Caco-2 (cell line): ENCODE measurements around the gene DOLPP1. TPM values are rescaled to one million over a fixed set of nuclear protein-coding genes. Genes with fewer than 3 reads are reported as not detected.
A peak's percentile ranks its signal among the peaks of the same experiment; 100 is the strongest.

Source experiments
- BruUV-seq: library from RNA; stranded (reverse); fragments of 400-500 nt; replicated peaks from 2 replicates; lab custom pipeline; 2021; lab: Mats Ljungman, UMichigan
- CTCF ChIA-PET: fragments of 300-600 bp; sonication (Branson Sonifier 250); formaldehyde crosslinking; loops from one replicate; lab custom pipeline; 2022; ENCODE audit warnings: antibody characterized with exemption; lab: Charles Lee
- POLR2A ChIA-PET: fragments of 300-600 bp; sonication (Branson Sonifier 250); formaldehyde crosslinking; loops from one replicate; lab custom pipeline; 2022; ENCODE audit warnings: antibody characterized with exemption; lab: Charles Lee
- DNase-seq, 2 experiments: peaks; one replicate each; pipeline versions ENCODE4 v3.0.0 to v3.0.0-alpha.2; 2020 to 2022
- H3K27me3 ChIP-seq: replicated peaks from 2 replicates; pipeline ENCODE4 v1.6.0; 2011; ENCODE audit warnings: low read length; ENCODE audit not compliant: control insufficient read depth, insufficient read depth
- H3K36me3 ChIP-seq: 2 replicates; pipeline ENCODE4 v1.5.1; 2011; ENCODE audit warnings: low read length; ENCODE audit not compliant: control insufficient read depth, insufficient read depth
- H3K4me1 ChIP-seq: fragments of 250-450 bp; sonication (Bioruptor Pico); 2 replicates; pipeline ENCODE4 v1.5.1; 2020; ENCODE audit warnings: mild to moderate bottlenecking
- H3K4me3 ChIP-seq: 2 replicates; pipeline ENCODE4 v1.5.1; 2011; ENCODE audit warnings: low read depth, mild to moderate bottlenecking, control low read depth, low read length
- H3K9me3 ChIP-seq: fragments of 250-450 bp; sonication (Bioruptor Pico); 2 replicates; pipeline ENCODE4 v1.5.1; 2020; ENCODE audit warnings: mild to moderate bottlenecking, moderate library complexity
- H3K27ac Mint-ChIP-seq: one replicate; pipeline ENCODE4 v1.8.0; 2022; ENCODE audit warnings: mixed read lengths; ENCODE audit not compliant: unreplicated experiment
- H3K27me3 Mint-ChIP-seq: one replicate; pipeline ENCODE4 v1.8.0; 2022; ENCODE audit warnings: mixed read lengths; ENCODE audit not compliant: insufficient read depth, unreplicated experiment
- H3K36me3 Mint-ChIP-seq: one replicate; pipeline ENCODE4 v1.8.0; 2022; ENCODE audit warnings: mild to moderate bottlenecking, mixed read lengths; ENCODE audit not compliant: insufficient read depth, unreplicated experiment
- H3K4me1 Mint-ChIP-seq: one replicate; pipeline ENCODE4 v1.8.0; 2022; ENCODE audit warnings: low read depth, mixed read lengths; ENCODE audit not compliant: unreplicated experiment
- H3K4me3 Mint-ChIP-seq: one replicate; pipeline ENCODE4 v1.8.0; 2022; ENCODE audit warnings: mild to moderate bottlenecking, moderate library complexity, mixed read lengths; ENCODE audit not compliant: unreplicated experiment
- H3K9me3 Mint-ChIP-seq: one replicate; pipeline ENCODE4 v1.8.0; 2022; ENCODE audit warnings: mixed read lengths; ENCODE audit not compliant: unreplicated experiment
- intact Hi-C: fragments of 100-400 bp; cut with micrococcal nuclease; formaldehyde crosslinking; loops from one replicate; pipeline ENCODE4 v1.10.0; 2022; ENCODE audit not compliant: unreplicated experiment
- total RNA-seq: library from RNA; stranded (reverse); gene quantifications from 2 replicates; pipeline ENCODE4 v1.2.3, GENCODE V29; 2022
- TF ChIP-seq, protein P1 (sequence below), 2 experiments: fragments of 200-600 bp in 1 of 2; IDR thresholded peaks; 1 replicate in 1 of 2; 2 replicates in 1 of 2; pipeline versions ENCODE4 v1.5.1 to v1.8.0; 2011 to 2022; ENCODE audit warnings: antibody characterized with exemption in 1 of 2, control low read depth in 1 of 2, inconsistent platforms in 1 of 2, low read depth in 1 of 2, low read length in 1 of 2, mild to moderate bottlenecking in 1 of 2, moderate library complexity in 1 of 2; ENCODE audit not compliant: insufficient read depth in 1 of 2, severe bottlenecking in 1 of 2, unreplicated experiment in 1 of 2

Gene DOLPP1
- total RNA-seq, 1 experiment from 2014 or later = 45.1 TPM

DNA sequence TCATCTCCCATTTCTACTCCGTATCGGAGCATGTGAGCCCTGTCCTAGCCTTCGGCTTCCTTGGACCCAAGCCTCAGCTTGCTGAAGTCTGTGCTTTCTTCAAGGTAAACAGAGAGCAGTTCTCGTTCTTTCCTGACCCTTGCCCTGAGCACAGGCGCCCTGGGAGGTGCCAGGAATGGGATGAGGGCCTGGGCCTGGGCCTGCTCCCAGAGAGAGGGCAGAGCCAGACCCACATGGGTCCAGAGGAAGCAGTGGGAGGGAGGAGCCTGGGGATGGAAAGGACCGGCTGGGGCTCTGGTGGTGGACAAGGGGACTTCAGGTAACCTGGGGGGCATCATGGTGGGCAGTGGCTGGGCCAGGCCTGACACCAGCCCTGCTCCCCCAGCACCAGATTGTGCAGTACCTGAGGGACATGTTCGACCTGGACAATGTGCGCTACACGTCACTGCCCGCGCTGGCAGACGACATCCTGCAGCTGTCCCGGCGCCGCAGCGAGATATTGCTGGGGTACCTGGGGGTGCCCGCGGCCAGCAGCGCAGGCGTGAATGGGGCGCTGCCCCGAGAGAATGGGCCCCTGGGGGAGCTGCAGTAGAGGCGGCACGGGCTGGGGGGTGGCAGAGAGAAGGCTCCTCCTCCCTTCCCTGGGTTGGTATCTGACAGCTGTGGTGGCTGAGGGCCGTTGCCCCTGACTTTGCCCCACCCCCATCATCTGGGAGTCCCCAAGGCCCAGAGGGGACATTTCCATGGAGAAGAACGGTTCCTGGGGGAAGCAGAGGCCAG lies 10.9 kb upstream of the DOLPP1 start:
- ChIA-PET CTCF (interaction anchor here (0.6 kb wide), 1 partner anchor 52 kb away, joined by 3 read pairs; no protein-coding TSS in a partner anchor), POLR2A (interaction anchor here (1.1 kb wide), 1 partner anchor 42 kb away, joined by 3 read pairs; the partner anchor contains the start of gene SH3GLB2)
- TF ChIP-seq, protein P1, sequence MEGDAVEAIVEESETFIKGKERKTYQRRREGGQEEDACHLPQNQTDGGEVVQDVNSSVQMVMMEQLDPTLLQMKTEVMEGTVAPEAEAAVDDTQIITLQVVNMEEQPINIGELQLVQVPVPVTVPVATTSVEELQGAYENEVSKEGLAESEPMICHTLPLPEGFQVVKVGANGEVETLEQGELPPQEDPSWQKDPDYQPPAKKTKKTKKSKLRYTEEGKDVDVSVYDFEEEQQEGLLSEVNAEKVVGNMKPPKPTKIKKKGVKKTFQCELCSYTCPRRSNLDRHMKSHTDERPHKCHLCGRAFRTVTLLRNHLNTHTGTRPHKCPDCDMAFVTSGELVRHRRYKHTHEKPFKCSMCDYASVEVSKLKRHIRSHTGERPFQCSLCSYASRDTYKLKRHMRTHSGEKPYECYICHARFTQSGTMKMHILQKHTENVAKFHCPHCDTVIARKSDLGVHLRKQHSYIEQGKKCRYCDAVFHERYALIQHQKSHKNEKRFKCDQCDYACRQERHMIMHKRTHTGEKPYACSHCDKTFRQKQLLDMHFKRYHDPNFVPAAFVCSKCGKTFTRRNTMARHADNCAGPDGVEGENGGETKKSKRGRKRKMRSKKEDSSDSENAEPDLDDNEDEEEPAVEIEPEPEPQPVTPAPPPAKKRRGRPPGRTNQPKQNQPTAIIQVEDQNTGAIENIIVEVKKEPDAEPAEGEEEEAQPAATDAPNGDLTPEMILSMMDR (IDR thresholded peaks at IDR 0.05; ENCODE audit: insufficient read depth in 1 of 2, low read depth in 1 of 2, low read length in 1 of 2, severe bottlenecking in 1 of 2, unreplicated experiment in 1 of 2) = no peak
- no peaks in the 10 kb centered on the region for H3K27me3 Mint-ChIP-seq
- no peaks in the 10 kb centered on the region for H3K4me1 Mint-ChIP-seq
- H3K36me3 Mint-ChIP-seq = peaks cover 25% of the 10 kb centered on the region
- H3K4me1 ChIP-seq = no peaks in the 10 kb centered on the region
- H3K9me3 ChIP-seq = no peaks in the 10 kb centered on the region
- intact Hi-C loops = no loop called here
- H3K9me3 Mint-ChIP-seq = no peaks in the 10 kb centered on the region
- H3K27ac Mint-ChIP-seq = no peak overlapping the region
- H3K27me3 ChIP-seq = no peaks in the 10 kb centered on the region
- peak in 1 of 2 experiments; percentile 35 for DNase-seq
- H3K4me3 Mint-ChIP-seq = no peak overlapping the region
- H3K4me3 ChIP-seq = no peak overlapping the region
- H3K36me3 ChIP-seq = no peaks in the 10 kb centered on the region
- no TSS peak for BruUV-seq

DNA sequence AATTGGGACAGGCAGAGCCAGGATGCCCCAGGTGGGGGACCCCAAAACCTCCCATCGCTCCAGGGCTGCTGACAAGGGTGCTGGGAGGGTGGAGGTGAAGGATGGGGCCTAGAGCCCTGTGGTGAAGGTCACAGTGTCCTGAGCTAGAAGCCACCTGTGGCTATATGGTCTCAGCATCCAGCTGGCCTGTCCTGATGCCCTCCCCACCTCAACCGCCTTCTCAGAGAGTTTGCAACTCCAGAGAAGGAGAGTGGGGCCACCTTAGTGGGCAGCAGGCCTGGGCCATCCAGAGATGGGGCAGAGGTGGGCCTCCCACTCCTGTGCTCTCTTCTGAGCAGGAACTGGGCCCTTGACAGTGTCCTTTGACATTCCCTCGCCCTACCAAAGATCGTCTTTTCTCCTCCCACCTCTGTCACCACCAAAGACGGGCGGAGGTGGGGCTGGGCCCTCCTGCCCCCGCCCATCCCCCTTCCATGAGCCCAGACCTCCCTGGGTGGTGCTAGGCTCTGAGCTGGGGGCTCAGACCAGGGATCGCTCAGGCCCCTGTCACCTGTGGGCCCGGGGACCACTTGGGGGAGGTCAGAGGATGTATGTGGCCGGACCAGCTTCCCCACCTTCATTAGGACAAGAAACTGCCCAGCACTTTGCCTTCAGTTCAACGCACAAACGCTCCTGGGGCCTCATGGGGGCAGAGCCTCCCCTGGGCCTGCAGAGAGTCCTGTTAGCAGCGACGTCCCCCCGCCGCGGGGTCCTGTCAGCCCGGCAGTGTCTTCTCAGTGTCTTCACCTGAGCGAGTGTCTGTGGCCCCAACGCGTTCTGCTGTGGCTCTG lies 10.0 kb upstream of the DOLPP1 start:
- DNase-seq = no peak
- no peaks in the 10 kb centered on the region for H3K9me3 ChIP-seq
- Mint-ChIP-seq H3K27ac (no peak overlapping the region), H3K36me3 (peaks cover 17% of the 10 kb centered on the region), H3K9me3 (no peaks in the 10 kb centered on the region), H3K4me3 (no peak overlapping the region), H3K27me3 (no peaks in the 10 kb centered on the region), H3K4me1 (no peaks in the 10 kb centered on the region)
- TF ChIP-seq, protein P1 (IDR thresholded peaks at IDR 0.05; ENCODE audit: insufficient read depth in 1 of 2, low read depth in 1 of 2, low read length in 1 of 2, severe bottlenecking in 1 of 2, unreplicated experiment in 1 of 2) = no peak
- no peaks in the 10 kb centered on the region for H3K27me3 ChIP-seq
- no TSS peak for BruUV-seq
- CTCF ChIA-PET = no interaction called here
- H3K4me1 ChIP-seq = no peaks in the 10 kb centered on the region; the same call in 1 of the 2 replicates
- no peaks in the 10 kb centered on the region for H3K36me3 ChIP-seq
- H3K4me3 ChIP-seq = no peak overlapping the region
- intact Hi-C loops = no loop called here
- POLR2A ChIA-PET = no interaction called here

DNA sequence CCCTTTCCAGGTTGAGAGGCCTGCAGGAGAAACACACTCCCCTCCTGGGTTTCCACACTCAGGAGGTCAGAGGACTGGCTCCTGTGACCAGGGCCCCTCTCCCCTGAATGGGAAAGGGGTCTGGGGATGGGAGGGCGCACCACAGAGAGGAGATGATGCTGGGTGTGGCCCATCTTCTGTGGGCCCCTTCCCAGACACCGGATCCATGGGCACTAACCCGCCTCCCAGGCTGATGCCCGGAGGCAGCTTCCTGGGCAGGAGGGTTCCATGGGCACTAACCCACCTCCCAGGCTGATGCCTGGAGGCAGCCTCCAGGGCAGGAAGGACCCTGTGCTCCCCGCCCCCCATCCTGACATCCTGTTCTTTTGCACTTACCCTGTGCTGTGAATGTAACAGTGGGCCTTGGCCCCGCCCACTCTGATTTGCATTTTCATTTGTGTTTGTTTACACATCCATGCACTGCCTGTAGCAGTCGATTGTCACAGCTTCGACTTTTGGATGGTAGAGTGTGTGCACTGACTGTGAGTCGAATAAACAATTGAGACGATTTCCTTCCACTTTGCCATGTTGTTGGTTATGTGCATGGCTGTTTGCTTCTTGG lies 9.3 kb upstream of the DOLPP1 start:
- Histone ChIP-seq H3K4me3 (no peak overlapping the region), H3K36me3 (no peaks in the 10 kb centered on the region), H3K9me3 (no peaks in the 10 kb centered on the region), H3K4me1 (no peaks in the 10 kb centered on the region; the same call in 1 of the 2 replicates), H3K27me3 (no peaks in the 10 kb centered on the region)
- ChIA-PET CTCF (no interaction called here), POLR2A (no interaction called here)
- TF ChIP-seq, protein P1 (IDR thresholded peaks at IDR 0.05; ENCODE audit: insufficient read depth in 1 of 2, low read depth in 1 of 2, low read length in 1 of 2, severe bottlenecking in 1 of 2, unreplicated experiment in 1 of 2) = no peak
- Mint-ChIP-seq H3K27ac (no peak overlapping the region), H3K4me1 (no peaks in the 10 kb centered on the region), H3K4me3 (no peak overlapping the region), H3K9me3 (no peaks in the 10 kb centered on the region), H3K27me3 (no peaks in the 10 kb centered on the region), H3K36me3 (peaks cover 12% of the 10 kb centered on the region)
- BruUV-seq = no TSS peak
- DNase-seq = peak in 1 of 2 experiments; percentile 33
- intact Hi-C loops = no loop called here
